CMK (cell line): ENCODE results near the gene IL26.
"Not testable (repeated sequence)": the region's sequence is repeated elsewhere in the genome, so short reads cannot be mapped to it uniquely, and the experiment has no call there.

ENCODE experiments used
- DNase-seq: peaks from one replicate; pipeline ENCODE4 v3.0.0-alpha.2; 2010; ENCODE audit warnings: low read depth

IL26 gene

GRCh38 chr12:68239309-68239982 lies 13.8 kb upstream of the IL26 start:
- DNase-seq, result no peak

- DNase-seq, result no peak
These were observed 12.0 kb upstream of the IL26 start for GRCh38 chr12:68237619-68238018.

GRCh38 chr12:68237078-68237477 lies 11.5 kb upstream of the IL26 start:
- no peak for DNase-seq

GRCh38 chr12:68236421-68237059 lies 10.9 kb upstream of the IL26 start:
- no peak for DNase-seq

GRCh38 chr12:68235576-68235975 lies 10.0 kb upstream of the IL26 start:
- DNase-seq, result no peak

GRCh38 chr12:68234140-68234539 lies 8.5 kb upstream of the IL26 start:
- DNase-seq, result no peak

GRCh38 chr12:68233498-68233897 lies 7.9 kb upstream of the IL26 start:
- no peak for DNase-seq

GRCh38 chr12:68231691-68232090 lies 6.1 kb upstream of the IL26 start:
- no peak for DNase-seq

GRCh38 chr12:68231229-68231628 lies 5.6 kb upstream of the IL26 start:
- DNase-seq, result no peak

GRCh38 chr12:68229956-68230355 lies 4.3 kb upstream of the IL26 start:
- DNase-seq, result no peak

GRCh38 chr12:68227356-68227755 lies 1.7 kb upstream of the IL26 start:
- DNase-seq, result no peak

GRCh38 chr12:68224613-68225285 lies 861 bp downstream of the IL26 start:
- no peak for DNase-seq

GRCh38 chr12:68223067-68223747 lies 2.4 kb downstream of the IL26 start:
- DNase-seq, result peak; percentile 58

GRCh38 chr12:68222326-68222725 lies 3.3 kb downstream of the IL26 start:
- no peak for DNase-seq

GRCh38 chr12:68221497-68221896 lies 4.1 kb downstream of the IL26 start:
- no peak for DNase-seq

- DNase-seq, result no peak
These were observed 14.7 kb downstream of the IL26 start for GRCh38 chr12:68210875-68211274.

- DNase-seq, result not testable (repeated sequence)
These were observed 16.4 kb downstream of the IL26 start for GRCh38 chr12:68209048-68209728.

GRCh38 chr12:68207276-68207675 lies 18.3 kb downstream of the IL26 start:
- no peak for DNase-seq

- no peak for DNase-seq
These were observed 19.2 kb downstream of the IL26 start for GRCh38 chr12:68206446-68206845.

GRCh38 chr12:68203460-68203875 lies 22.1 kb downstream of the IL26 start:
- peak; percentile 20 for DNase-seq

- no peak for DNase-seq
These were observed 24.8 kb downstream of the IL26 start for GRCh38 chr12:68200854-68201253.

- no peak for DNase-seq
These were observed 26.5 kb downstream of the IL26 start for GRCh38 chr12:68199127-68199526.
